H9 (cell line): ENCODE data around the gene DCDC1. TPM values are rescaled to one million over a fixed set of nuclear protein-coding genes. Genes with fewer than 3 reads are reported as not detected.

Experiments used
- DNase-seq: peaks from one replicate; pipeline ENCODE4 v3.0.0-alpha.2; 2017
- H2AFZ ChIP-seq: one replicate; pipeline ENCODE4 v1.6.1; 2013; ENCODE audit warnings: mild to moderate bottlenecking, low read length, control low read depth, moderate library complexity
- H2AK5ac ChIP-seq: 2 replicates; pipeline ENCODE4 v1.6.1; 2013; ENCODE audit warnings: low read length, control low read depth, mixed read lengths; ENCODE audit not compliant: insufficient read length
- H2BK120ac ChIP-seq: one replicate; pipeline ENCODE4 v1.6.1; 2013; ENCODE audit warnings: low read depth, mild to moderate bottlenecking, low read length, control low read depth, inconsistent platforms; ENCODE audit not compliant: poor library complexity, severe bottlenecking
- H2BK12ac ChIP-seq: 2 replicates; pipeline ENCODE4 v1.6.1; 2013; ENCODE audit warnings: low read length, control low read depth, mixed read lengths, low read depth; ENCODE audit not compliant: insufficient read length
- H2BK15ac ChIP-seq: 2 replicates; pipeline ENCODE4 v1.6.1; 2013; ENCODE audit warnings: low read depth, low read length, control low read depth
- H2BK20ac ChIP-seq: one replicate; pipeline ENCODE4 v1.6.1; 2013; ENCODE audit warnings: low read depth, mild to moderate bottlenecking, low read length, control low read depth, inconsistent platforms; ENCODE audit not compliant: poor library complexity, severe bottlenecking
- H2BK5ac ChIP-seq: 2 replicates; pipeline ENCODE4 v1.6.1; 2013; ENCODE audit warnings: low read length, control low read depth, mixed read lengths; ENCODE audit not compliant: insufficient read length
- H3K14ac ChIP-seq: 2 replicates; pipeline ENCODE4 v1.6.1; 2013; ENCODE audit warnings: low read length, control low read depth; ENCODE audit not compliant: insufficient read depth
- H3K18ac ChIP-seq: 2 replicates; pipeline ENCODE4 v1.6.1; 2013; ENCODE audit warnings: low read depth, mild to moderate bottlenecking, mixed read lengths, low read length, control low read depth; ENCODE audit not compliant: insufficient read length
- H3K23ac ChIP-seq: 2 replicates; pipeline ENCODE4 v1.6.1; 2013; ENCODE audit warnings: low read length, control low read depth, mixed read lengths, low read depth; ENCODE audit not compliant: insufficient read length
- H3K23me2 ChIP-seq: 2 replicates; pipeline ENCODE4 v1.6.1; 2013; ENCODE audit warnings: low read depth, mild to moderate bottlenecking, mixed read lengths, low read length, control low read depth; ENCODE audit not compliant: insufficient read length, poor library complexity, severe bottlenecking
- H3K27ac ChIP-seq: 2 replicates; pipeline ENCODE4 v1.5.1; 2013; ENCODE audit warnings: low read length, control low read depth, mixed read lengths, low read depth; ENCODE audit not compliant: insufficient read length
- H3K27me3 ChIP-seq: 2 replicates; pipeline ENCODE4 v1.6.1; 2013; ENCODE audit warnings: low read length, control low read depth, inconsistent platforms; ENCODE audit not compliant: insufficient read depth
- H3K4ac ChIP-seq: 2 replicates; pipeline ENCODE4 v1.6.1; 2013; ENCODE audit warnings: low read depth, mild to moderate bottlenecking, control low read depth, inconsistent platforms, low read length, moderate library complexity
- H3K4me1 ChIP-seq: 2 replicates; pipeline ENCODE4 v1.6.1; 2013; ENCODE audit warnings: low read length, control low read depth, inconsistent platforms; ENCODE audit not compliant: insufficient read depth
- H3K4me2 ChIP-seq: 2 replicates; pipeline ENCODE4 v1.6.1; 2013; ENCODE audit warnings: low read length, control low read depth, mixed read lengths; ENCODE audit not compliant: insufficient read length, insufficient read depth
- H3K56ac ChIP-seq: 2 replicates; pipeline ENCODE4 v1.6.1; 2013; ENCODE audit warnings: low read depth, mild to moderate bottlenecking, mixed read lengths, low read length, control low read depth; ENCODE audit not compliant: insufficient read length
- H3K79me1 ChIP-seq: 2 replicates; pipeline ENCODE4 v1.6.1; 2013; ENCODE audit warnings: low read depth, mild to moderate bottlenecking, moderate library complexity, low read length, control low read depth, inconsistent platforms; ENCODE audit not compliant: insufficient read depth, poor library complexity, severe bottlenecking
- H3K79me2 ChIP-seq: 2 replicates; pipeline ENCODE4 v1.6.1; 2013; ENCODE audit warnings: low read length, control low read depth, inconsistent platforms; ENCODE audit not compliant: insufficient read depth
- H3K9ac ChIP-seq: 2 replicates; pipeline ENCODE4 v1.6.1; 2013; ENCODE audit warnings: low read length, control low read depth, mixed read lengths; ENCODE audit not compliant: insufficient read length; ENCODE audit errors: extremely low read depth
- H3K9me3 ChIP-seq: one replicate; pipeline ENCODE4 v1.6.1; 2013; ENCODE audit warnings: low read depth, low read length, inconsistent platforms; ENCODE audit not compliant: control insufficient read depth
- H3T11ph ChIP-seq: one replicate; pipeline ENCODE4 v1.6.1; 2013; ENCODE audit warnings: mild to moderate bottlenecking, low read length, control low read depth, inconsistent platforms
- H4K20me1 ChIP-seq: one replicate; pipeline ENCODE4 v1.6.1; 2013; ENCODE audit not compliant: control insufficient read depth, insufficient read length, insufficient read depth
- H4K5ac ChIP-seq: 2 replicates; pipeline ENCODE4 v1.6.1; 2013; ENCODE audit warnings: low read depth, mild to moderate bottlenecking, mixed read lengths, low read length, control low read depth; ENCODE audit not compliant: insufficient read length
- H4K8ac ChIP-seq: replicated peaks from 2 replicates; pipeline ENCODE4 v1.6.1; 2013; ENCODE audit warnings: low read length, control low read depth, mixed read lengths, low read depth; ENCODE audit not compliant: insufficient read length
- H4K91ac ChIP-seq: 2 replicates; pipeline ENCODE4 v1.6.1; 2013; ENCODE audit warnings: low read depth, mild to moderate bottlenecking, moderate library complexity, mixed read lengths, low read length, control low read depth; ENCODE audit not compliant: insufficient read length
- H3K27ac Mint-ChIP-seq, 3 experiments: 2 replicates in 2 of 3; 3 replicates in 1 of 3; pipeline ENCODE4 v1.8.0; 2020 to 2021; ENCODE audit warnings: mixed read lengths in 3 of 3, mild to moderate bottlenecking in 1 of 3, moderate library complexity in 1 of 3
- H3K27me3 Mint-ChIP-seq: 2 replicates; pipeline ENCODE4 v1.8.0; 2021; ENCODE audit warnings: low read depth, mild to moderate bottlenecking, moderate library complexity, mixed read lengths
- H3K36me3 Mint-ChIP-seq, 3 experiments: 2 replicates in 2 of 3; 3 replicates in 1 of 3; pipeline ENCODE4 v1.8.0; 2020 to 2021; ENCODE audit warnings: low read depth in 3 of 3, mixed read lengths in 3 of 3; ENCODE audit not compliant: insufficient read depth in 1 of 3
- H3K4me1 Mint-ChIP-seq, 2 experiments: 2 replicates each; pipeline ENCODE4 v1.8.0; 2020; ENCODE audit warnings: mixed read lengths in 2 of 2
- H3K4me3 Mint-ChIP-seq, 2 experiments: 2 replicates in 1 of 2; 3 replicates in 1 of 2; pipeline ENCODE4 v1.8.0; 2020 to 2021; ENCODE audit warnings: mild to moderate bottlenecking in 2 of 2, mixed read lengths in 2 of 2, moderate library complexity in 1 of 2
- H3K9me3 Mint-ChIP-seq, 2 experiments: 2 replicates in 1 of 2; 3 replicates in 1 of 2; pipeline ENCODE4 v1.8.0; 2020; ENCODE audit warnings: mild to moderate bottlenecking in 2 of 2, mixed read lengths in 2 of 2, moderate library complexity in 1 of 2
- CTCF ChIP-seq: fragments of 200-600 bp; sonication (generic); conservative IDR thresholded peaks from 3 replicates; pipeline ENCODE4 v1.8.0; 2021; ENCODE audit warnings: antibody characterized with exemption, mild to moderate bottlenecking
- WGBS: extraction: QIAGEN DNeasy Blood & Tissue Kit; methylation state at CpG from one replicate; pipeline ENCODE4 v1.1.7; 2013; ENCODE audit warnings: missing lambda C conversion rate, low lambda C conversion rate, mixed read lengths; ENCODE audit not compliant: insufficient read length; ENCODE audit errors: extremely low coverage; 5-methylcytosine and 5-hydroxymethylcytosine counted together
- total RNA-seq: library from RNA; stranded (reverse); gene quantifications from 2 replicates; pipeline ENCODE4 v1.2.1, GENCODE V29; 2021

Gene DCDC1
- total RNA-seq, 1 experiment from 2014 or later: 0.09 TPM

- no peak for TF ChIP-seq CTCF
- Histone ChIP-seq H2AFZ (no peak overlapping the region), H2BK120ac (no peak overlapping the region), H3K9me3 (no peaks in the 10 kb centered on the region), H3K56ac (no peak overlapping the region), H2BK12ac (no peak overlapping the region), H3K4ac (no peak overlapping the region), H3K4me1 (no peaks in the 10 kb centered on the region), H4K91ac (no peak overlapping the region), H2AK5ac (no peak overlapping the region), H2BK15ac (no peak overlapping the region), H2BK5ac (no peak overlapping the region), H3K79me1 (no peaks in the 10 kb centered on the region), H3K9ac (no peak overlapping the region), H3K4me2 (no peak overlapping the region), H4K5ac (no peak overlapping the region), H4K8ac (no peak overlapping the region), H3K23me2 (no peaks in the 10 kb centered on the region), H3K27ac (no peak overlapping the region), H3K18ac (no peak overlapping the region), H3K79me2 (no peaks in the 10 kb centered on the region), H3K23ac (no peak overlapping the region), H3K27me3 (no peaks in the 10 kb centered on the region), H3T11ph (no peak overlapping the region), H3K14ac (no peak overlapping the region), H4K20me1 (no peaks in the 10 kb centered on the region), H2BK20ac (no peak overlapping the region)
- Mint-ChIP-seq H3K36me3 (no peaks in the 10 kb centered on the region), H3K4me3 (no peak overlapping the region), H3K27ac (no peak overlapping the region), H3K27me3 (no peaks in the 10 kb centered on the region), H3K9me3 (no peaks in the 10 kb centered on the region), H3K4me1 (peaks cover 12 to 16% of the 10 kb centered on the region in 2 experiments)
- DNase-seq: no peak
- no CpG with 5 or more reads among the region's 3 CpGs for WGBS
These were observed 447.7 kb downstream of the DCDC1 start for GRCh38 chr11:30921811-30922210.
